ENCODE data around the gene SLC25A1. TPM values are rescaled to one million over a fixed set of nuclear protein-coding genes. Genes with fewer than 3 reads are reported as not detected.
"Not testable (repeated sequence)": the region's sequence is repeated elsewhere in the genome, so short reads cannot be mapped to it uniquely, and the experiment has no call there.

Gene SLC25A1
- polyA plus RNA-seq, 2 donors, result 36.1 to 54.6 TPM

DNA sequence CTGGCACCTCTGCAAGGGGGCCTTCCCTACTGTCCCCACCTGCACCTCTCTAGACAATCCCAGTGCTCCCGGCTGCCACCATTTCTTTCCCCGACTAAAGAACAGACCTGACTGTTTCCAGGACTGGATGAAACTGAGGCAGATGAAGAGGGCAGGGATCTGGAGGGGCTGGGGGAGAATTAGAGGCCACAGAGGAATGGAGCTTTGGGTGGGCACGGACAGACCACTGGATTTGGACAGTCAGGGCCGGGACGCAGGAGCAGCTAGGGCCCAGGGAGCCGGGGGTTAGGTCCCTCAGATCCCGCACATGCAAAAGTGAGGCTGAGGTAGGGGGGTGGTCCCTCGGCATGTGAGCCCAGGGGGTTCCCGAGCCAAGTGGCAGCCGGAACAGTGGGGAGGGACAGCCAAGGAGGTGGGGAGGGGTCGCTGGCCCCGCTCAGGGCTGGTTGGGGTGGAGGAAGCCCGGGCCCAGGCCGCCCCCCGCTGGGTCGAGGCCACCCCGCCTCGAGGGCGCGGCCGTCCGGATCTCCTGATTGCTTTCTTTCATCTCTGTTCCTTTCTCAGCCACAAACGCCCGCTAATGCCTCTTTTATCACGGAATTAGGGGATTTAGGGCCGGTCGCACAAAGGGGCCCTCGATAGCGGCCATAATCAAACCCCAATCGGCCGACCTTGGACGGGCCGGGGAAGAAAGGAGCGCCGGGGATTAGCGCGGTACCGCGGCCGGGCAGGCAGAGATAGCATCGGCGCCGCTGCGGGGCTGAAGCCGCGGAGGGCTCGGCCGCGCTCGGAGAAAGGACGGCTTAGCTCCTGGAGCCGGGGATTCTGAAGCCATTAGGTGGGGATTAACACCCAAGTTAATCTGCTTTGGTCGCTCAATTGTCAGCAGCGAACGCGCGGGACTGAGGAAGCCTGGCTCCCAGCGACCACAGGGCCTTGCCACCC lies 9.3 kb downstream of the SLC25A1 start:
- Histone ChIP-seq H3K9me3 (ENCODE audit: control insufficient read depth in 2 of 2, insufficient read depth in 1 of 2, low read depth in 1 of 2, low read length in 1 of 2) (no peaks in the 10 kb centered on the region), H3K4me3 (ENCODE audit: low read depth in 1 of 2, low read length in 2 of 2) (peak overlapping the region in 1 of 2 donors; percentile 8), H3K36me3 (ENCODE audit: control insufficient read depth in 2 of 2, insufficient read depth in 2 of 2, low read length in 1 of 2) (no peaks in the 10 kb centered on the region), H3K27me3 (ENCODE audit: control insufficient read depth in 1 of 2, insufficient read depth in 2 of 2, low read length in 2 of 2) (peaks cover 0 to 7% of the 10 kb centered on the region in 2 donors), H3K27ac (ENCODE audit: low read depth in 2 of 2, low read length in 1 of 2) (no peak overlapping the region), H3K4me1 (ENCODE audit: control insufficient read depth in 2 of 2, insufficient read depth in 2 of 2, low read length in 1 of 2) (peaks cover 0 to 38% of the 10 kb centered on the region in 2 donors)
- WGBS, 2 donors, result 5 to 7% methylated on average over 50 to 58 of the region's 58 CpGs

DNA sequence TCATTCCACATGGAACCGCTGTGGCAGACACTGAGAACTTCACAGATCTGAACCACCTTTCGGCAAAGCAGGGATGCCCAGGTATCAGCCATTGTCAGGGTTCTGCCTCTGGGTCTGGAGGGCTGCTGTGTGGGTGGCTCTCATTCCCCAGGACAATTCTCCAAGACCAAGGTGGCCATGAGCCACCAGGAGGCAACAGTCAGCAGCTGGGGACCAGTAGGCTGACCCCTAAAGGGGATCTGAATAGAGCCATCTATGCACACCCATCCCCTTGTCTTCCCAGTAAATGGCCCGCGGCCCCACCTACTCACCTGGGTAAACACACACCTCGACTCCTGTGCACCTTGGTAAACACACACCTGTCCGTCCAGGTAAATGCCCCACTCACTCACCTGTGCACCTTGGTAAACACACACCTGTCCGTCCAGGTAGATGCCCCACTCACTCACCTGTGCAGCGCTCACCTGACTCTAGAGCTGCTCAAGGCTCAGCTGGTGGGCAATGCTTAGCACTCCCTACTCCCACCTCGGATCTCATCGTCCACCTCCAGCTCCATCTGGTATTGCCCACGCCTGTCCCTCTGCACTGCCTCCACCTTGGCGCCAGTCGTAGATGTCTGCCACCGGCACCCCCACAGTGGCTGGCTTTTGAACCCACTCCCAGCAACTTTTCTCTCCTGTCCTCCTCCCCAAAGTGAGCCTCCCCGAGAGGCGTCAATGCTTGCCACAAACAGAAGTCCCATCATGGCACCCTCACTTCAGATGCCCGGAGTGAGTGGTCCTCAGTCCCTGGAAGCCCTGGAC lies 10.2 kb downstream of the SLC25A1 start:
- Histone ChIP-seq H3K36me3 (ENCODE audit: control insufficient read depth in 2 of 2, insufficient read depth in 2 of 2, low read length in 1 of 2) (no peaks in the 10 kb centered on the region), H3K27me3 (ENCODE audit: control insufficient read depth in 1 of 2, insufficient read depth in 2 of 2, low read length in 2 of 2) (peaks cover 0 to 7% of the 10 kb centered on the region in 2 donors), H3K9me3 (ENCODE audit: control insufficient read depth in 2 of 2, insufficient read depth in 1 of 2, low read depth in 1 of 2, low read length in 1 of 2) (no peaks in the 10 kb centered on the region), H3K4me1 (ENCODE audit: control insufficient read depth in 2 of 2, insufficient read depth in 2 of 2, low read length in 1 of 2) (peaks cover 0 to 29% of the 10 kb centered on the region in 2 donors), H3K27ac (ENCODE audit: low read depth in 2 of 2, low read length in 1 of 2) (no peak overlapping the region), H3K4me3 (ENCODE audit: low read depth in 1 of 2, low read length in 2 of 2) (no peak overlapping the region)
- WGBS, 2 donors, result 52 to 58% methylated on average over 17 of the region's 17 CpGs

DNA sequence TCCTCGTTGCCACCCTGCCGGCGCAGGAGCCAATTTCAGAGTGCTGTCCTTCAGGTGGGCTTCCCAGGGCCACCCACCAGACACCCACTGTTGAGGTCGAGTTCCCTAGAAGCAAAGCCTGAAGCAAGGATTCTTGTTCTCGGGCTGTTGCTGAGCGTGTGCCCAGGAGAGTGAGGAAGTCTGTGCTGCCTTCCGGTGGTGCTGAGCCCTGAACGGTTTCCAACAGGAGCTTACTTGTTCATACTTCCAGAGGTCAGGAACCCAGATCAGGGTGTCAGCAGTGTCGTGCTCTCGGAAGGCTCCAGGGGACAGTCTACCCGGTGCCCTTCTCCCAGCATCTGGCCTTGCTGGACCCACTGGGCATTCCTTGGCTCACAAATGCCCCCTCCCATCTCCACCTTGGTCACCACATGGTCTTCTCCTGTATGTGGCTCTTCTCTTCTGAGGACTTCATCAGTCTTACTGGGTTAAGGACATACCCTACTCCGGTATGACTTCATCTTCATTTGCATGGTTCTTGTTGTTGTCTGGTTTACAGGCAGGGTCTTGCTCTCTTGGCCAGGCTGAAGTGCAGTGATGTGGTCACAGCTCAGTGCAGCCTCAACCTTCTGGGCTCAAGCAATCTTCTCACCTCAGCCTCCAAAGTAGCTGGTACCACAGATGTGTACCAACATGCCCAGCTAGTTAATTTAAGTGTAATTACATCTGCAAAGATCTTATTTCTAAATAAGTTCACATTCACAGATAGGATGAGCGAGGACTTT lies 11.2 kb downstream of the SLC25A1 start:
- WGBS, 2 donors, result 69 to 71% methylated on average over 13 of the region's 13 CpGs
- Histone ChIP-seq H3K27ac (ENCODE audit: low read depth in 2 of 2, low read length in 1 of 2) (no peak overlapping the region), H3K27me3 (ENCODE audit: control insufficient read depth in 1 of 2, insufficient read depth in 2 of 2, low read length in 2 of 2) (peaks cover 0 to 7% of the 10 kb centered on the region in 2 donors), H3K4me3 (ENCODE audit: low read depth in 1 of 2, low read length in 2 of 2) (no peak overlapping the region), H3K4me1 (ENCODE audit: control insufficient read depth in 2 of 2, insufficient read depth in 2 of 2, low read length in 1 of 2) (peaks cover 0 to 19% of the 10 kb centered on the region in 2 donors), H3K9me3 (ENCODE audit: control insufficient read depth in 2 of 2, insufficient read depth in 1 of 2, low read depth in 1 of 2, low read length in 1 of 2) (no peaks in the 10 kb centered on the region), H3K36me3 (ENCODE audit: control insufficient read depth in 2 of 2, insufficient read depth in 2 of 2, low read length in 1 of 2) (no peaks in the 10 kb centered on the region)

DNA sequence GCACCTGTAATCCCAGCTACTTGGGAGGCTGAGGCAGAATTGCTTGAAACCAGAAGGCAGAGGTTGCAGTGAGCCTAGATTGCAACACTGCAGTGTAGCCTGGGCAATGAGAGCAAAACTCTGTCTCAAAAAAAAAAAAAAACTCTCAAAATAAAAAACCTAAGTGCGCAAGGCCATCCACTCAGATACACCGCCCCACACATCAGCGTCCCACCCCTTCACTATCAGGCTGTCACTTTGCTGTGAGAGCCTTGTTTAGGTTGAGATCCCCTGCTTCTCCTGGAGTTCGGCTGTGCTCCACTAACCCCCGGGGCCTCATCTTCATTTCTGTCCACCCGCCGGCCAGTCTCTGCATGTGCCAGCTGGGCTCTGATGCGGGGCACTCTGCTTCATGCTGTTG lies 12.1 kb downstream of the SLC25A1 start:
- Histone ChIP-seq H3K36me3 (ENCODE audit: control insufficient read depth in 2 of 2, insufficient read depth in 2 of 2, low read length in 1 of 2) (no peaks in the 10 kb centered on the region), H3K4me3 (ENCODE audit: low read depth in 1 of 2, low read length in 2 of 2) (no peak overlapping the region), H3K9me3 (ENCODE audit: control insufficient read depth in 2 of 2, insufficient read depth in 1 of 2, low read depth in 1 of 2, low read length in 1 of 2) (no peaks in the 10 kb centered on the region), H3K4me1 (ENCODE audit: control insufficient read depth in 2 of 2, insufficient read depth in 2 of 2, low read length in 1 of 2) (peaks cover 0 to 16% of the 10 kb centered on the region in 2 donors), H3K27me3 (ENCODE audit: control insufficient read depth in 1 of 2, insufficient read depth in 2 of 2, low read length in 2 of 2) (peaks cover 0 to 7% of the 10 kb centered on the region in 2 donors), H3K27ac (ENCODE audit: low read depth in 2 of 2, low read length in 1 of 2) (no peak overlapping the region)
- WGBS, 2 donors, result 77 to 81% methylated on average over 8 of the region's 8 CpGs

DNA sequence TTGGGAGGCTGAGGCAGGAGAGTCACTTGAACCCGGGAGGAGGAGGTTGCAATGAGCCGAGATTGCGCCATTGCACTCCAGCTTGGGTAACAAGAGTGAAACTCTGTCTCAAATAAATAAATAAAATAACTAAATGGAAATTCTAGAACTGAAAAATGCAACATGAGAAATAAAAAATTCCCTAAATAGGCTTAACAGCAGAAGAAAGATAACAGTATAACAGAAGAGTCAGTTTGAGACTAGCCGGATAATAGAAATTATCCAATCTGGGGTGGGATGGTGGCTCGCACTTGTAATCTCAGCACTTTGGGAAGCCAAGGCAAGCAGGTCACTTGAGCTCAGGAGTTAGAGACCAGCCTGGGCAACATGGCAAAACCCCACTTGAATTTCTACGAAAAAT lies 14.1 kb downstream of the SLC25A1 start:
- Histone ChIP-seq H3K36me3 (ENCODE audit: control insufficient read depth in 2 of 2, insufficient read depth in 2 of 2, low read length in 1 of 2) (no peaks in the 10 kb centered on the region), H3K27me3 (ENCODE audit: control insufficient read depth in 1 of 2, insufficient read depth in 2 of 2, low read length in 2 of 2) (peaks cover 0 to 4% of the 10 kb centered on the region in 2 donors), H3K4me3 (ENCODE audit: low read depth in 1 of 2, low read length in 2 of 2) (no peak overlapping the region), H3K4me1 (ENCODE audit: control insufficient read depth in 2 of 2, insufficient read depth in 2 of 2, low read length in 1 of 2) (peaks cover 0 to 2% of the 10 kb centered on the region in 2 donors), H3K9me3 (ENCODE audit: control insufficient read depth in 2 of 2, insufficient read depth in 1 of 2, low read depth in 1 of 2, low read length in 1 of 2) (no peaks in the 10 kb centered on the region), H3K27ac (ENCODE audit: low read depth in 2 of 2, low read length in 1 of 2) (no peak overlapping the region)
- WGBS, 2 donors, result 95% methylated on average over 6 of the region's 6 CpGs

DNA sequence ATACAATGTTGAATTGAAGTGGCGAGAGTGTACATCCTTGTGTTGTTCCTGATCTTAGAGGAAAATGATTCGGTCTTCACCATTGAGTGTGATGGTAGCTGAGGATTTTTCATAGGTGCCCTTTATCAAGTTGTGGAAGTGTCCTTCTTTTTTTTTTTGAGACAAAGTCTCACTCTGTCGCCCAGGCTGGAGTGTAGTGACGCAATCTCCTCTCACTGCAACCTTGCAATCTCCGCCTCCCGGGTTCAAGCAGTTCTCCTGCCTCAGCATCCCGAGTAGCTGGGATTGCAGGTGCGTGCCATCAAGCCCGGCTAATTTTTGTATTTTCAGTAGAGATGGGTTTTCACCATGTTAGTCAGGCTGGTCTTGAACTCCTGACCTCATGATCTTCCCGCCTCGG lies 19.9 kb downstream of the SLC25A1 start:
- H3K27me3 ChIP-seq (ENCODE audit: control insufficient read depth in 1 of 2, insufficient read depth in 2 of 2, low read length in 2 of 2); H3K4me1 ChIP-seq (ENCODE audit: control insufficient read depth in 2 of 2, insufficient read depth in 2 of 2, low read length in 1 of 2); H3K36me3 ChIP-seq (ENCODE audit: control insufficient read depth in 2 of 2, insufficient read depth in 2 of 2, low read length in 1 of 2); H3K27ac ChIP-seq (ENCODE audit: low read depth in 2 of 2, low read length in 1 of 2); H3K9me3 ChIP-seq (ENCODE audit: control insufficient read depth in 2 of 2, insufficient read depth in 1 of 2, low read depth in 1 of 2, low read length in 1 of 2); H3K4me3 ChIP-seq (ENCODE audit: low read depth in 1 of 2, low read length in 2 of 2): not testable (repeated sequence)
- WGBS, 2 donors, result 88% methylated on average over 11 of the region's 11 CpGs

DNA sequence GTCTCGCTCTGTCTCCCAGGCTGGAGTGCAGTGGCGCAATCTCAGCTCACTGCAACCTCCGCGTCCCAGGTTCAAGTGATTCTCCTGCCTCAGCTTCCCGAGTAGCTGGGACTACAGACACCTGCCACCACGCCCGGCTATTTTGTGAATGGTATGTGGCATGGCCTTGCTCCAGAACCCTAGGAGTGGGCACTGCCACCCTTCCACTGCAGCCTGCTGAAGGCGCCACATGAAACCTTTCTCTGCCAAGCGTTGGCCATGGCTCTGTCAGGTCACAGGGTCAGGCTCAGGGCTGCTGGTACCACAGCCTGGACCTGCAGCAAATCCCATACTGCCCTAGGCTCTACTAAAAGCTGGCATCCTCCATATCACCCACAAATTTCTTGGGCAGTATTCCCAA lies 22.4 kb downstream of the SLC25A1 start:
- 69 to 74% methylated on average over 9 of the region's 9 CpGs for WGBS, 2 donors
- not testable (repeated sequence) for H3K9me3 ChIP-seq (ENCODE audit: control insufficient read depth in 2 of 2, insufficient read depth in 1 of 2, low read depth in 1 of 2, low read length in 1 of 2); H3K4me1 ChIP-seq (ENCODE audit: control insufficient read depth in 2 of 2, insufficient read depth in 2 of 2, low read length in 1 of 2); H3K4me3 ChIP-seq (ENCODE audit: low read depth in 1 of 2, low read length in 2 of 2); H3K36me3 ChIP-seq (ENCODE audit: control insufficient read depth in 2 of 2, insufficient read depth in 2 of 2, low read length in 1 of 2); H3K27ac ChIP-seq (ENCODE audit: low read depth in 2 of 2, low read length in 1 of 2)
- H3K27me3 ChIP-seq (ENCODE audit: control insufficient read depth in 1 of 2, insufficient read depth in 2 of 2, low read length in 2 of 2), result peaks cover 0 to 10% of the 10 kb centered on the region in 2 donors

DNA sequence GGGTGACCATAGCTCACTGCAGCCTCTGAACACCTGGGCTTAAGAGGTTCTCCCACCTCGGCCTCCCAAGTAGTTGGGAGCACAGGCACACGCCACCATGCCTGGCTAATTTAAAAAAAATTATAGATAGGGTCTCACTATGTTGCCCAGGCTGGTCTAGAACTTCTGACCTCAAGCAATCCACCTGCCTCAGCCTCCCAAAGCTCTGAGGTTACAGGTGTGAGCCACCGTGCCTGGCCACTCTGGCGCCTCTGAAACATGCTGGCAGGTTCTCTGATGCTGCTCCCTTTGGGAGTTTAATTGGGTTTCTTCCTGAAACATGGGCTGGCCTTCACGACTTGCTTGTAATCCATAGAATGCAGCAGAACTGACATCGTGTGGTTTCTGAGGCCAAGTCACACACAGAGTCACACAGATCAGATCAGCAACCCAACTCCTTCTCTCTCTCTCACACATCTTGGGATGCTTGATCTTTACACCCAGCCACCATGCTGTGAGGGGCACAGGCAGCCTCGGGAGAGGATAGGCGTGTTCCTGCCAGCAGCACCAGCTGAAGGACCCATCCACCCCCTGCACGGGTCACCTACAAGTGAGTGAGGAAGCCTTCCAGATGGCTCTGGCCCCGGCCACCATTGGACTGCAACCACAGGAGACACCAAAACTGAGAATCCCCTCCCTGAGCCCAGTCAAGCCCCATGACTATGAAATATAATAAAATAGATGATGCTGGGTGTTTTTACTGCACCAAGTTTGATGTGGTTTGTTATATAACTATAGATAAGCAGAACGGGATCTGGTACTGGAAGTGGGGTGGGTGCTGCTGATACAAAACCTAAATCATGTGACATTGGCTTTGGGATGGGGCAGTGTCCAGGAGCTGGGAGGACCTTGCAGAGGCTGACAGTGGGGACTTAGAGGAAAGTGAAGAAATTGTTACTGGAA lies 25.3 kb downstream of the SLC25A1 start:
- Histone ChIP-seq H3K27me3 (ENCODE audit: control insufficient read depth in 1 of 2, insufficient read depth in 2 of 2, low read length in 2 of 2) (peaks cover 10 to 28% of the 10 kb centered on the region in 2 donors), H3K36me3 (ENCODE audit: control insufficient read depth in 2 of 2, insufficient read depth in 2 of 2, low read length in 1 of 2) (no peaks in the 10 kb centered on the region), H3K27ac (ENCODE audit: low read depth in 2 of 2, low read length in 1 of 2) (no peak overlapping the region), H3K4me1 (ENCODE audit: control insufficient read depth in 2 of 2, insufficient read depth in 2 of 2, low read length in 1 of 2) (no peaks in the 10 kb centered on the region), H3K4me3 (ENCODE audit: low read depth in 1 of 2, low read length in 2 of 2) (no peak overlapping the region), H3K9me3 (ENCODE audit: control insufficient read depth in 2 of 2, insufficient read depth in 1 of 2, low read depth in 1 of 2, low read length in 1 of 2) (peaks cover 0 to 4% of the 10 kb centered on the region in 2 donors)
- 54 to 56% methylated on average over 11 of the region's 11 CpGs for WGBS, 2 donors
